WTC11 (cell line): ENCODE data around the gene AIMP2. TPM values are rescaled to one million over a fixed set of nuclear protein-coding genes. Genes with fewer than 3 reads are reported as not detected.

Source experiments
- CREB1 ChIP-seq: sonication (generic); formaldehyde crosslinking; IDR thresholded peaks from 2 replicates; pipeline ENCODE4 v1.8.0; 2023; ENCODE audit warnings: mild to moderate bottlenecking, missing genetic modification reagents
- IRF1 ChIP-seq: sonication (generic); formaldehyde crosslinking; IDR thresholded peaks from 2 replicates; pipeline ENCODE4 v1.8.0; 2023; ENCODE audit warnings: missing genetic modification reagents
- NR3C1 ChIP-seq: sonication (generic); formaldehyde crosslinking; conservative IDR thresholded peaks from 2 replicates; pipeline ENCODE4 v1.8.1; 2023; ENCODE audit warnings: low read depth, mild to moderate bottlenecking, missing genetic modification reagents
- total RNA-seq: library from RNA; stranded (reverse); gene quantifications from 3 replicates; pipeline ENCODE4 v1.2.3, GENCODE V29; 2021

AIMP2 gene
- total RNA-seq, 1 experiment from 2014 or later, result 63.2 TPM

GRCh38 chr7:6071406-6071805, 62.3 kb downstream of the AIMP2 start (continued):
- TF ChIP-seq IRF1 (CRISPR knock-in tag) (no peak), NR3C1 (CRISPR knock-in tag) (no peak), CREB1 (CRISPR knock-in tag) (no peak)

Other genes starting within 250 kb of the AIMP2 start
- gene RNF216, start 227.6 kb upstream of the AIMP2 start, total RNA-seq, result 25.4 to 28.6 TPM (median 27.9 TPM) in 3 replicates
- not detected in 3 replicates for gene OCM, start 128.5 kb upstream of the AIMP2 start, total RNA-seq
- gene CCZ1, start 110.5 kb upstream of the AIMP2 start, total RNA-seq, result 114 to 124 TPM (median 116 TPM) in 3 replicates
- 0.35 to 0.60 TPM (median 0.55 TPM) in 3 replicates for gene RSPH10B, start 38.6 kb upstream of the AIMP2 start, total RNA-seq
- gene PMS2, start 223 bp upstream of the AIMP2 start, total RNA-seq, result 13.7 to 14.8 TPM (median 14.6 TPM) in 3 replicates
- gene ANKRD61, start 22.1 kb downstream of the AIMP2 start, total RNA-seq, result not detected in 3 replicates
- gene EIF2AK1, start 49.9 kb downstream of the AIMP2 start, total RNA-seq, result 101 to 112 TPM (median 109 TPM) in 3 replicates
- 15.9 to 17.1 TPM (median 16.4 TPM) in 3 replicates for gene USP42, start 95.7 kb downstream of the AIMP2 start, total RNA-seq